ENCODE data around the gene ERCC4.

Gene ERCC4

DNA sequence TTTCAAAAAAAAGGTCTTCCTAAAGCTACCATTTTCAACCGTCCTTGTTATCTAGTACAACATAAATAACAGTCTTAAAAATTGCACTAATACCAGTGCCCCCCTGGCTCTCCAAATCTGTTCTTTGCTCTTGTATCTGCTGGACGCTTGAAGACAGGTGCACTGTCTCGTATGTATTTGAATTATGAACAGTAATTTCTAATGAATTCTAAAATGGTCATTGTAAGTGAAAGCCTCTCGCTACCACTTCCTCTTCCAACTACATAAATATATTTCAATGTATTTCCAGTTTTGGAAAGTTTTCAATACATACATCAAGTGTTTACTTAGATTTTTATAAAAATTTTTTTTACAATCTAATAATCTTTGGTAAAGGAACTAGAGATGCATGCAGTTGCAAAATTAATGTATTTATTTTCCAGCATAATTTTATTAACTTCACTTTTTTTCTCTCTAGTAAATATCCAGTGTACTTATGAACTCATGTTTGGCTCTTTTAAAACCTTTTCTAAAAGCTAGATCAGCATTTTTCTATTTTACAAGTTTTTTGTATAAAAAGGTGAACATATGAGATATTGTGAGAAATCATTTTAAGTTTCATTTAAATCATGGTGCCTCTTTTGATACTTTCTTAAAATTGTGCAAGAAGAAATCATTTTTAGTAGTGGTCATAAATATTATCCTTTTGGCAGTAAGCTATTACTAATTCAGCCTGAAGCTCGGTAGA lies 31.0 kb downstream of the ERCC4 start:
- no peak for DNase-seq

DNA sequence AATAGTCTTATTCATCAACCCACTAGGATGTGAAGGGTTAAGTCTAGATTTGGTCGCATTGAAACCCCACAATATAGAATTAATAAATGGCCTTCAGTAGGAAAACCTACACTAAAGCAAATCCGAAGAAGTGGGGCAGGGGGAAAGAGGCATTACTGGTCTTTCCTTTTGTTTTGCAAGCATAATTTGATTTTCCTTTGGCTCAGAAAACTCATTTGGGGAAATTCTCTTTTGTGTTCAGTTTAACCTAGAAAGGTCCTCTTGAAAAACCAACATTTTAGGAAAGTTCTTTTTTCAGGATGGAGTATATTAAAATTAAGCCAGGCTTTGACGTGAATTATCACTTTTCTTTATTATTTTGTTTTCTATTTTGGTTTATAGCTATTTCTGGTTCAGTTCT lies 31.7 kb downstream of the ERCC4 start:
- DNase-seq, result no peak

DNA sequence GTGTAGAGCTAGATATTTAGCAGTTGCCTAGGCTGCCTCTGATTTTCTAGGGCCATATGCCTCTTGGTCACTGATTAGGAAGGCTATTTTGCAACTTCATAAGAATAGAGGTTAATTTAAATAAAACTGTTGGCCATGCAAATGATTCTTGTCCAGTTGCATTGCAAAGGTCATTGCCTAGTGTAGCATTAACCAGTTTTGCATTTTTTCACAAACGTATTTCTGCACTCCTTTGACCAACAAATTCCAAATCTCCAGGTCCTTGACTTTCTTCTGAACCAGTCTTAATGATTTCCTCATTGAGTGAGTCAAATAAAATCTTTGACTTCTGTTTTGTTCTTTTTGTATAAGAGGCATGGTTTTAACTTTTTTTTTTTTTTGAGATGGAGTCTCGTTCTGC lies 33.5 kb downstream of the ERCC4 start:
- DNase-seq, result no peak

DNA sequence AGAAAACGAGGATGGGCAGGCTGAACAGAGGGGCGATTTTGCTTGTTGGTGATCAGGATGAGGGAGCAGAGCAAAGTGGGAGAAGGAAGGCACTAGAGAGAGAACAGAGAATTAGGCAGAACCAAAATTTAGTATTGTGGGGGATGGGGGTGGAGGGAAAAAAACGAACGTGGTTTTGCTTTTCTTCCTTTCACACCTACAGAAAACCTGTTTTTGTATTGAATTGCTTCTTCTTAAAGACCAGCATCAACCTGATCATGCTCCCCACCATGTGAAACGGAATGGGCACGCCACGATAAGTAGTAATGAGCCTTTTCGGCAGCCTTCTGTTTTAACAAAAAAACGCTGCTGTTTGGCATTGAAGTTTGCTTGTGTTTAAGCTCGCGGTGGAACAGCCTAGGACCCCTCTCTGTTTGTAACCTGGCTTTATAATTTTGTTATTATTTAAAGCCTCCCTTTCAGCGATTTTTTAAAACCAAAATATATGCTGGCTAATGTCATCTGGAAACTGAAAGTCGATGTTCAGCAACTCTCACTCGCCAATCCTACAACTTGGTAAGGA lies 36.8 kb downstream of the ERCC4 start:
- no peak for DNase-seq

DNA sequence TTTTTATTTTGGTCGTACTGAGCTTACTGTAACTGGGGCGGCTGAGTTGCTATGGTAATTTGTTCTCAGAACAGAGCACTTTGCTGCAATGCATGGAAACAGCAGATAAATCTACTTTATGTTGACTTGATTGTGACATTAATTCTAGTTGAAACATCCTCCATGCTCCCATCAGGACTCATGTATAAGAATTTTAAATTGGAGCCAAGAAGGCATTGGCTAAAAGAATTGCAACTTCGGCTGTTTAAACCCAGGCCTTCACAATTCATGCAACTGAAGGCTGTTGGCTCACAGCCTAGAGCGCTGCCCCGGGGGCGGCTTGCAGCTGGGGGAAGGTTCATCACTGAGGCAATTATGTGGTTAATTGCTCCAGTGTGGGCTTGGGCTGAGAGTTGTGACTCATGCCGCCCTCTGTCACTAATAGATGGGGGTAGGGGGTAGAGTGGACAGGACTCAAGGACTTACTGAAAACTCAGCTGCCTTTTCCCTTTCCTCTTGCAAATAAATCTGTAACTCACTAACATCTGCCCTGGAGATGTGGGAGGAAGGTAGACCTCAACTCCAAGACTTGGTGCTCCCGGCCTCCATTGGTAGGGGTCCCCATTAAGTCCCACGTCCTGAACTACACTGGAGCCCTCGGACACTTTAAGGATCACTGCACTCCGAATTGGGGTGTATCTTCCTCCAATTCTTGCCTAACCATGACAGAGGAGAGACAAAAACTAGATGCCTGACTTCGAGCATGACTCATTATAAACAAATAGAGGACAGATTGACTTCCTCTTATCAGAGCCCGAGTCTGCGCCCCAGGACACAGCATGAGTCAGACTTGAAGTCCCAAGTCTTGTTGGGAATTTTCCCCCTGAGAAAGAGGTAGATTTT lies 37.5 kb downstream of the ERCC4 start:
- peak; percentile 8 for DNase-seq

DNA sequence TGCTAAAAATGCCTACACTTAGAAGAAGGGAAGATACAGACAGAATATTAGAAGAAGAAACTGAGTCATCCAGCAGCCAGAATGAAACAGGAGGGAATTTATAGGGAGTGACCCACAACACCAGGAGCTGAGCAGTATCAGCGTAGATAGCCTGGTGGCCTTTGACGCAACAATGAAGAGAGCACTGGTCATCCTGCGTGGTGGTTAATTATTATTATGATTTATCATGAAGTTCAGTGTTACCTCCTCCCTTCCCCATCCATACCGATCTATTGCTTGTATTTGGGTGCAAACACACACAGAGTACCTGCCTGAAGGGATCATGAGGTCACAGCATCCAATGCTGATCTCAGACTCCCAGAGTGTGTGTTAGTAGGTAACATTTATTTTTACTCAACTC lies 38.5 kb downstream of the ERCC4 start:
- no peak for DNase-seq

DNA sequence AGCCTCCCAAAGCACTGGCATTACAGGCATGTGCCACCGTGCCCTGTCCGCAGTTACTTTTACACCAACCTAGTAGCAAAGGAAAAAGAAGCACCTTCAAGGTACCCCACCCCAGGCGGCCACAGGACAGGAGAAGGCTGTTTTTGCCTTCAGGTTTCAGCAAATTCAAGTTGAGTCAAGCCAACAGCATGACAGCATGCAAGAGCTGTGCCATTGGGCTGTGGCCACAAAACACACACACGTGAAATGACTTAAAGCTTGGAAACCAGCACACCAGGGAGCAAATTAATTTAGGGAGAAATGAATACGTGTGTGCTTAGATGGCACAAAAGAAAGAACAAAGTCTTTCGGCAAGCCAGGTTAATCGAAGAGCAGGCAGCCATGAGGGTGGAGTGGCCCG lies 39.7 kb downstream of the ERCC4 start:
- no peak for DNase-seq

DNA sequence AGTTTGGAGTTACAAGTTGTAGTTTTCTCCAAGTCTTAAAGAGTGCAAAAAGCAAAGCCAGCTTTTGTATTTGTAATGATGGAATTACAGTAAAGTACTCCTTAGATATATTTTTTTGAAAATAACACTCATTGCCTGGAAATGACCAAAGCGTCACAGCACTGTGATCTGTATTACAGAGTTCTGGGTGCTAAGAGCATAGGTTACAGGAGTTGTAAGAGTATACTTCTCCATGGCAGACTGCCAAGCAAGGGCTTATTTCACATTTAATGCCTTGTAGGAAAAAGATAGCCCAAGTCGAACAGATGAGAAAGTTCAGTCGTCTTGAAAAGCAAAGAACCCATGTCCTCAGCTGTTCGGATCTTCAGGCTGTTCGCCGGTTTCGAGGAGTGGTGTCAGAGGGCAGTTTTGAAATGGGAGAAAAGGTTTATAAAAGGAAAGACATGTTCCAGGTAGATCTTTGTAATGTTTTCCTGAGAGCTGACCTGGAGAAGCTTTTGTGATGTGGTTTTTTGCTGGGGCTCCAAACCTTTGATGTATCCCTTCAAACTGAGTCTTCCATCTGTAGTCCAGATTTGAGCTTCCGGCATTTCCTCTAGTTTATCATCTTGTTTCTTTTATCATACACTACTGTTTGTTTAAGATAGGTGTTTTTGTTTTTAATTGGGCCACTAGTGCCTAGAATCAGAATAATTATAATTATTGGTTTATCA lies 41.3 kb downstream of the ERCC4 start:
- DNase-seq, result no peak

DNA sequence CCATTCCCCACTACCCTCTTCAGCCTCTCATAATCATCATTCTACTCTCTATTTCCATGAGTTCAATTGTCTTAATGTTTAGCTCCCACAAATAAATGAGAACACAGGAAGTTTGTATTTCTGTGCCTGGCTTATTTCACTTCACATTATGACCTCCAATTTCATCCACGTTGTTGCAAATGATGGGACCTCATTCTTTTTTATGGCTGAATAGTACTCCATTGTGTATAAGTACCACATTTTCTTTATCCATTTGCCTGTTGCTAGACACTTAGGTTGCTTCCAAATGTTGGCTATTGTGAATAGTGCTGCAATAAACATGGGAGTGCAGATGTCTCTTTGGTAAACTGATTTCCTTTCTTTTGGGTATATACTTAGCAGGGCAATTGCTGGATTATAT lies 42.3 kb downstream of the ERCC4 start:
- DNase-seq, result no peak

DNA sequence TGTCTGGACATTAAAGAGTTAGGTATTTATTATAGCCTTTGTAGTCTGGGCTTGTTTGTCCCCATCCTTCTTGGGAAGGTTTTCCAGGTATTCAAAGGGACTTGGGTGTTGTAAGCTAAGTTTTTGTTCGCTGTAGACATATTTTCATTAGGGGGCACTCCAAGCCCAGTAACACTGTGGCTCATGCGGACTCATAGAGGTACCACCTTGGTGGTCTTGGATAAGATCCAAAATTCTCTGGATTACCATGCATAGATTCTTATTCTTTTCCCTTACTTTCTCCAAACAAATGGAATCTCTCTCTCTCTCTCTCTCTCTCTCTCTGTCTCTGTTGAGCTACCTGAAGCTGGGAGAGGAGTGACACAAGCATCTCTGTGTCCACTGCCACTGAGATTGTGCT lies 48.9 kb downstream of the ERCC4 start:
- DNase-seq, result no peak

DNA sequence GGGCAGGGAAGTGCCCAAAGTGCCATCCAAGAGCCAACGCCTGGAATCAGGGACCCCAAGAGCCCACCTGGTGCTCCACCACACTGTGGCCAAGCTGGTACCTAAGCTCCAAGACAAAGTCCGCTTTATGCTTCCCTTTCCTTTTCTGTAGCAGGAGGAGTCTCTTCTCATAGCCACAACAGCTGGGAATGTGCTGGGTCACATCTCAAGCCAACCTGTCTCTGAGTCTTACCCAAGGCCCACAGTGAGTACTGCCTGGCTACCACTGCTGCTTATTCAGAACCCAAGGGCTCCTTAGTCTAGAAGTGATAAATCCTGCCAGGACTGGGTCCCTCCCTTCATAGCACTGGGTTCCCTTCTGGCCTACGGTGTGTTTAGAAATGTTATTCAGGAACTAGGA lies 49.8 kb downstream of the ERCC4 start:
- DNase-seq, result no peak

DNA sequence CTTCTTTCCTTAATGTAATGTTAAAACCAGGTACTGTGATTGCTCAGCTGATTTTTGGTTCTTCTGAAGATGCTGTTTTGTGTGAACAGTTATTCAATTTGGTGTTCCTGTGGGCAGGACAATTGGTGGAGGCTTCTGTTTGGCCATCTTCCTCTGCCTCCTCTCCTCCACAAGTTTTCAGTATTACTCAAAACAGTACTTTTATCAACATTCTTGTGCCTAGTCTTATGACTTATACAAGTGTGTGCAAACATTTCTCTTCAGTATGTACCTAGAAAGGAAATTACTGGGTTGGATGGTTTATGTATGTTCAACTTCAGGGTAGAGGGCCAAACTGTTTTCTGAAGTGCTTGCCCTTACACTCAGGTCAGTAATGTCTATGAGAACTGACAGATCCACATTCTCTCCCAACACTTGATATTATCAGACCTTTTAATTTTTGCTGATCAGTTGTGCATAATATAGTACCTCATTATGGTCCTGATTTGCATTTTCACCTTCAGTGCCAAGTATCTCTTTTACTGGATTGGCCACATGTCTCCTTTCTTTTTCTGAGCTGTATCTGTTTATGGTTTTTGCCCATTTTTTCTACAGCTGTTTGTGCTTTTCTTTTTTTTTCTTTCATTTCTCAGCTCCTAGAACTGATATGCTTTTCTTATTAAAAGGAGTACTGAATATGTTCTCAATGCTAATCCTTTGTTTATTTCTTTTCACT lies 50.9 kb downstream of the ERCC4 start:
- DNase-seq, result no peak

DNA sequence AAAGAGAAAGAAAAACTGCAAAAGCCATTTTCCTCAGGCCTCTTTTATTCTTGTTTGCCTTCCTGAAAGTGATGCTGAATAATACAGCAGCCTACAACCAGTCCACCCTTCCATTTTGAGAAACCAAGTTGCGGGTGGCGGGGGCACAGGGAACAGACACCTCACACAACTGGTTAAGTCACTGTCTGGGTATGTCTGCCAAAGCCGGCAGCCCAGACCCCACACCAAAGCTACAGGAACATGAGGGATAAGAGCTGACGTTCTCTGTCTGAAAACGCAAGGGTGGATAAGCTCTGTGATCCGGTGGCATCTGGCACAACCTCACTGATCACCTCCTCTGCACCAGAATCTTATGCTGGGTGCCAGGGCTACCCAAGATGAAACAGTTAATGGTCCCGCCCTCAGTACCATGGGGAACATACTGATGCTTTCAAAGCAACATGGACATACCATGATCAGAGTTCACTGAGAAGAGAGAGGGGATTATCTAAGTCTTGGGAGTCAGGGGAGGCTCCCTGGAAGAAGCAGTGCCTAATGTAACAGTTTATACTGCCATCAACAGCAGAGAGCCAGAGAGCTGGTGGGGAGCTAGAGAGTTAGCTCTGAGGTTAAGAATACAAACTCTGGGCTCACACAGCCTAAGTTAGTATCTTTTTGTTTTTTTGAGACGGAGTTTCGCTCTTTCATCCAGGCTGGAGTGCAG lies 53.5 kb downstream of the ERCC4 start:
- no peak for DNase-seq

DNA sequence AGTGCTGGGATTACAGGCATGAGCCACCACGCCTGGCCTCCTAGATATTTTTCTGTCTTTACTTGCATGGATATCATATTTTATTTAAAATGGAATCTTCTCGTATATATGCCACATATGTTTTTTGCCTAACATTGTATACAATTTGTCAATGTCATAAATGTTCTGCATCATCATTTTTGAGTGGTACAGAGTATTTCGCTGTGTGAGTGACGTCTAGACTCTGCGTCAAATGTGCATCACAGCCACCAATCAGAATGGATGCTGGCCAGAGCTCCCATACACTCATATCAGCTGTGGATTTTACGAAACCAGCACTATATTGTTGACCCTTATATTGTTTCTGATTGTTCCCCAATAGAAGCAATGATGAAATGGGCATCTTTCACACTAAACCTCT lies 57.2 kb downstream of the ERCC4 start:
- no peak for DNase-seq

DNA sequence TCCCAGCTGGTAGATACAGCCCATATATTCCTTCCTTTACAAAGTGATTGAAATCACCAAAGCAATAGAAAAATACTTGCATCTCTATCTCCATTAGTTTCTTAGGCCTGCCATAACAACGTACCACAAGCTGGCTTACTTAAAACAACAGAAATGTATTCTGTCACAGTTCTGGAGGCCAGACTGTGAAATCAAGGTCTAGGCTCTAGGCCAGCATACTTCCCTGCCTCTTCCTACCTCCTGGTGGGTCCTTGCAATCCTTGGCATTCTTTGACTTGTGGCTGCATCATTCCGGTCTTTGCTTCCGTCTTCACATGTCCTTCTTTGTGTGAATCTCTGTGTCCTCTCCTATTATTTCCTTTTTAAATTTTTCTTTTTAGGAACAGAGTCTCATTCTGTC lies 62.5 kb downstream of the ERCC4 start:
- DNase-seq, result no peak

DNA sequence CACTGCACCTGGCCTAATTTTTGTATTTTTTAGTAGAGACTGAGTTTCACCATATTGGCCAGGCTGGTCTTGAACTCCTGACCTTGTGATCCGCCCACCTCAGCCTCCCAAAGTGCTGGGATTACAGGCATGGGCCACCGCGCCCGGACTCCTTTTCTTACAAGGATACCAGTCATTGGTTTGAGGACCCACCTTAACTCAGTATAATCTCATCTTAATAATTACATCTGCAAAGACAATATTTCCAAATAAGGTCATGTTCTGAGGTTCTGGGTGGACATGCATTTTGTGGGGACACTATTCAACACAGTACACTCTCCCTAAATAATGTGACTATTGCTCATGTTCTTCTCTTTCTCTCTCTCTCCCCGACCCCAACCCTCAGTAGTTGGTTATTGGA lies 63.7 kb downstream of the ERCC4 start:
- DNase-seq, result no peak

DNA sequence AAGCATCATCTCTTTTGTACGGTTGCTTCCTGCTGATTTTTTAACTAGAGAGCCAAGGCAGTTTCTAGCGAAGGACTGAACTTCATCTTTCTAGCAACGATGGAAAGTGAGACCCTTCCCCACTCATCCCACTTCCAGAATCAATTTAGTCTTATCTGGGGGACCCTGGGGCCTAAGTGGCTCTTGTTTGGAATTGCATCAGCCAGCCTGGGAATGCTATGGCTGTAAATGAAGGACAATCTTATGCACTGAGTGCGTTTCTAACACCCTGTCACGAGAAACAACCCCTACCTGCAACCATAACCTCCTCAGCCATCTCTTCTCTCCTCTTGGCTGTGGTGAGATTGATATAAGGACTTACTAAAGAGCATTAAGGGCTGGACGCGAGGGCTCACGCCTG lies 64.8 kb downstream of the ERCC4 start:
- DNase-seq, result no peak

DNA sequence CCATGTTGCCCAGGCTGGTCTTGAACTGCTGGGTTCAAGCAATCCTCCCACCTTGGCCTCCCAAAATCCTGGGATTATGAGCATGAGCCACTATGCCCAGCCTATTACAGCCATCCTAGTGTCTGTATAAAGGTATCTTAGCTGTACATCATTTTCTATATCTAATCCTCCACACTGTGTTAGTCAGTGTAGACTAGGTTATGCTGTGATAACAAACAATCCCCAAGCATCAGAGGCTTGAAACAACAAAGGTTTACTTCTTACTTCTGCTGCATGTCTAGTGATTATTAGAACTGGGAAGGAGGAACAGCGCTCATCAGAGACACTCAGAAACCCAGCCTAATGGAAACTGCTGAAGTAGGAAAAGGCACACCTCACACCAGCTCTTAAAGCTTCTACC lies 68.1 kb downstream of the ERCC4 start:
- DNase-seq, result no peak

DNA sequence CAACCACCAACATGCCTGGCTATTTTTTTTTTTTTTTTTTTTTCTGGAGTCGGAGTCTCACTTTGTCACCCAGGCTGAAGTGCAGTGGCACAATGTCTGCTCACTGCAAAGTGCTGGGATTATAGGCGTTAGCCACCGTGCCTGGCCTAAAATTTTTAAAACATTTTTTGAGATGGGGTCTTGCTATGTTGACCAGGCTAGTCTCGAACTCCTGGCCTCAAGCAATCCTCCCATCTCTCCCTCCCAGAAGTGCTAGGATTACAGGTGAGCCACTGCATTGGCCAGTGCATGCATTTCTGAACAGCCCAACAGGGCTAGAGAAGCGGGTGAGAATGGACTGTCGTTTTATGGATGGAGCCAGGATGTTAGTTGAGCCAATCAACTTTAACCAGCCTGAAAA lies 72.4 kb downstream of the ERCC4 start:
- DNase-seq, result no peak

DNA sequence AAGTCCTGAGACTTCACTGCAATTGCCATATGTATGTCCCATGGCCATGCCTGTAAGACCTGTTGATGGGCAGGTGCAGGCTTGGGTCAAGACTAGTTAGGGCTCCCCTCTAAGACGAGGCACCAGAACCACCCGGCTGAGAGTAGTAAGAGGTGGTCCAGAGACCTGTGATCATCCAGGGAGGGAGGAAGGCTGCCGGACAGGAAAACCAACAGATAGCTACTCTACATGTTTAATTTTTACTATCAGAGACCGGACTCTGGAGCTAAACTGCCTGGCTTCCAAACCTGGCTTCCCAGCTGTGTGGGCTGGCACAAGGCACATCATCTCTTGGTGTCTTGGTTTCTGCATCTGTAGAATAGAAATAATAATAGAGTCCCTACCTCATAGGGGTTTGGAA lies 73.0 kb downstream of the ERCC4 start:
- no peak for DNase-seq

DNA sequence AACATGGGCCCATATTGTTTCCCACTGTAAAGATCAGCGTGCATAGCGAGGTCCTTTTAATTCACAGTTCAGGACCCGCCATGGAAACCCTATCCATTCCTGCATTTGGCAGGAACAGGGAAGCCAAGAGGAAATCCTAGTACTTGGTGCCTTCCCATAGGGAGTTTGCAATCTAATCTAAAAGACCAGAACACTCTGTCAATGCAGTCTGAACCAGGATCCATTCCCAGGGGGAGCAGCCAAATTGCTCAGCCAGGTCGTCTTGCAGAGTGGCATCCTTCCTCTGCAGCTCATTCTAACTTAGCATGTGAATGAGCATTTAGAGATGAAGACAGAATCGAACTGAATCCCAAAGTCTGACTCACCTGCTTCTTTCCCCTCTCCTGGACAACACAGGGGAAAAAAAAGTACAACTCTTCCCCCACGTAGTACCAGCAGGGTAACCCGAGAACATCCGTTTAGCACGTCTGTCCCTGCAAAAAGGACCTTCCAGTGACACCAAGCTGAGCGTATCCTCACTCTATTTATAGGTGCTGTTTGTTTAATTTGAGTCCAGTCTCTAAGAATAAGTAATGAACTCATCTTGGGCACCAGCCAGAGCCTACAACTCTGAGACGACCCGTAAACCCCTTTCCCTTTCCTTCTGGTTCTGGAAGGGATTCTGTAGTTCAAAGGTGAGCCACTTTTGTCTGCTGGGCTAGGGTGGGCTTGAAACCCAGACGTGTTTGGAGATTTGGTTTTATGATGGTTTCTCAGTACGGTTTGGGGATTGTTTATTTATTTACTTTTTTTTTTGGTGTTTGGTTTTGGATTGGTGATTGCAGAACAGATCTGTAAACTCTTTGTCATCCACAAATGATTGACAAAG lies 74.5 kb downstream of the ERCC4 start:
- no peak for DNase-seq
